Spleen (tissue), 11 donors: ENCODE data around the gene OS9. TPM values are rescaled to one million over a fixed set of nuclear protein-coding genes. Genes with fewer than 3 reads are reported as not detected.

ENCODE experiments used
- DNase-seq: peaks from one replicate; pipeline ENCODE4 v3.0.0-alpha.2; 2020
- H3K27ac ChIP-seq, 8 donors: fragments of 200-600 bp; sonication (generic) in 7 of 8; 1 replicate in 4 of 8; 2 replicates in 4 of 8; pipeline versions ENCODE4 v1.5.0 to v1.8.0; 2016 to 2021; ENCODE audit warnings: inconsistent platforms in 4 of 8, mild to moderate bottlenecking in 4 of 8, moderate library complexity in 1 of 8
- H3K27me3 ChIP-seq, 7 donors: fragments of 200-600 bp; sonication (generic) in 6 of 7; replicated peaks in 1 of 7; 1 replicate in 4 of 7; 2 replicates in 3 of 7; pipeline versions ENCODE4 v1.5.0 to v1.8.0; 2016 to 2021; ENCODE audit warnings: inconsistent platforms in 3 of 7, mild to moderate bottlenecking in 1 of 7
- H3K36me3 ChIP-seq, 6 donors: fragments of 200-600 bp; sonication (generic) in 5 of 6; 1 replicate in 4 of 6; 2 replicates in 2 of 6; pipeline versions ENCODE4 v1.5.0 to v1.8.0; 2016 to 2021; ENCODE audit warnings: inconsistent platforms in 2 of 6
- H3K4me1 ChIP-seq, 6 donors: fragments of 200-600 bp; sonication (generic) in 5 of 6; 1 replicate in 3 of 6; 2 replicates in 3 of 6; pipeline versions ENCODE4 v1.5.0 to v1.8.0; 2016 to 2021; ENCODE audit warnings: inconsistent platforms in 3 of 6
- H3K4me3 ChIP-seq, 8 donors: fragments of 200-600 bp; sonication (generic) in 7 of 8; 1 replicate in 4 of 8; 2 replicates in 4 of 8; pipeline versions ENCODE4 v1.5.0 to v1.8.0; 2016 to 2021; ENCODE audit warnings: inconsistent platforms in 4 of 8, mild to moderate bottlenecking in 4 of 8, moderate library complexity in 2 of 8
- H3K9me3 ChIP-seq, 8 donors: fragments of 200-600 bp; sonication (generic) in 7 of 8; 1 replicate in 4 of 8; 2 replicates in 4 of 8; pipeline versions ENCODE4 v1.5.0 to v1.8.0; 2016 to 2021; ENCODE audit warnings: inconsistent platforms in 4 of 8
- CTCF ChIP-seq, 11 experiments: fragments of 200-600 bp in 7 of 11; fragments of 450-650 bp in 4 of 11; sonication (generic) in 4 of 11; IDR thresholded peaks in 8 of 11; conservative IDR thresholded peaks in 3 of 11; 1 replicate in 7 of 11; 2 replicates in 4 of 11; pipeline versions ENCODE4 v1.4.0 to v1.8.0; 2016 to 2021; ENCODE audit warnings: antibody characterized with exemption in 11 of 11, inconsistent platforms in 4 of 11, mild to moderate bottlenecking in 1 of 11
- POLR2A ChIP-seq, 3 donors: fragments of 450-650 bp; IDR thresholded peaks; one replicate each; pipeline ENCODE4 v1.5.1; 2017; ENCODE audit warnings: antibody characterized with exemption in 3 of 3, mild to moderate bottlenecking in 1 of 3
- POLR2AphosphoS5 ChIP-seq, 3 donors: sonication (generic); formaldehyde crosslinking; IDR thresholded peaks; one replicate each; pipeline ENCODE4 v1.5.1; 2017; ENCODE audit warnings: antibody characterized with exemption in 3 of 3
- WGBS, 5 donors: extraction: QIAGEN DNeasy Blood & Tissue Kit in 3 of 5; methylation state at CpG; one replicate each; pipeline versions ENCODE4 v1.1.5 to v1.1.7; 2013 to 2018; 5-methylcytosine and 5-hydroxymethylcytosine counted together
- intact Hi-C: fragments of 100-400 bp; cut with DNase I; formaldehyde crosslinking; loops from one replicate; pipeline ENCODE4 v1.15.0; 2023; ENCODE audit warnings: low total_unique reads
- polyA plus RNA-seq, 3 donors: library from polyadenylated mRNA; stranded (reverse); fragments of 200-250 nt; gene quantifications; one replicate each; pipeline ENCODE4 v1.2.1, GENCODE V29; 2013
- total RNA-seq, 7 donors: library from RNA; depleted of rRNA in 3 of 7; stranded (reverse); fragments of >200 nt in 3 of 7; fragmentation: NEBNext Ultra II Directional in 4 of 7; extraction: Animal tissue kit (Norgen Biotek cat#: 25700) in 4 of 7; gene quantifications; one replicate each; pipeline versions ENCODE4 v1.1.0 to v1.2.1, GENCODE V29; 2016 to 2021
- donor health status: healthy with polysubstance abuse.
- donor health status: DM: no; HTN: no; CAD: no; lungs with moderate emphysema.
- donor health status: DM: no; HTN: no; CAD: no.
- donor health status: Bipolar disorder and iron deficiency.
- donor health status: healthy.
- donor health status: DM: no; HTN: no; CAD: no.
- donor health status: DM: yes; HTN: yes; CAD: no.

Gene OS9
- total and polyA plus RNA-seq, 10 donors: 94.9 to 323 (median 253) TPM

DNA sequence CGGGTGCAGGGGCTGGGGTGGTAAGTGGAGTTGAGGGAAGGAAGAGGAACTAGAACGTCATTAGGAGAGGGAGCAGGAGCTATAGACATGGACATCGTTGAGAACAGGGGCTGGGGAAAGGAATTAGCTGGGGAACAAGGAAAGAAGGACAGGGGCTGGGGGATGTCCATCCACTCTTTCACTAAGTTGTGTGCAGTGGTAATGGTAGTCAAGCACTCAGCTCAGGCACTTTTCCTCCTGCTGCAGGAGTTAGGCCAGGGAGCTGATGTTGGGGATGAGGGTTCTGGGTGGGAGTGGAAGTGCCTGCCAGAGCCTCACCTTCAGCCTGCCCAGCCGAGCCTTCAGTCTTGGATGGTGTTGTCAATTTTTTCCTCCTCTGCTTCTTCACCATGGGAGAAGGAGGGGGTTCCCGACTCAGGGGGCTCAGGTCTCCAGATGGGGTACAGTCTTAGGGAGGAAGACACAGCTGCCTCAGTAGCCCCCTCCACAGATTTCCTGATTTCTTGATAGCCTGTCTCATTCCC is 35.5 kb downstream of the OS9 start:
- intact Hi-C loops: no loop called here

GRCh38 chr12:57730336-57731067 is 36.6 kb downstream of the OS9 start:
- Histone ChIP-seq H3K9me3 (no peaks in the 10 kb centered on the region), H3K27ac (no peak overlapping the region), H3K4me1 (peaks cover 0 to 18% (median 4%) of the 10 kb centered on the region in 6 donors), H3K27me3 (peaks cover 0 to 20% (median 5%) of the 10 kb centered on the region in 7 donors), H3K4me3 (no peak overlapping the region), H3K36me3 (peaks cover 0 to 99% (median 76%) of the 10 kb centered on the region in 6 donors)
- no peak for DNase-seq
- TF ChIP-seq CTCF (IDR thresholded peaks at IDR 0.05 in 8 of 11, conservative IDR thresholded peaks at IDR 0.05 in 3 of 11) (no peak), POLR2A (IDR thresholded peaks at IDR 0.05) (no peak), POLR2AphosphoS5 (IDR thresholded peaks at IDR 0.05) (no peak)
- intact Hi-C loops: no loop called here
- WGBS, 5 donors: 88 to 92% (median 90%) methylated on average over 13 of the region's 13 CpGs

More for the DNA sequence above, 35.5 kb downstream of the OS9 start:
- Histone ChIP-seq H3K4me3 (no peak overlapping the region), H3K27ac (no peak overlapping the region), H3K36me3 (peaks cover 0 to 88% (median 74%) of the 10 kb centered on the region in 6 donors), H3K27me3 (peaks cover 0 to 14% (median 0%) of the 10 kb centered on the region in 7 donors), H3K4me1 (peaks cover 0 to 24% (median 7%) of the 10 kb centered on the region in 6 donors), H3K9me3 (no peaks in the 10 kb centered on the region)
- TF ChIP-seq CTCF (IDR thresholded peaks at IDR 0.05 in 8 of 11, conservative IDR thresholded peaks at IDR 0.05 in 3 of 11) (no peak), POLR2A (IDR thresholded peaks at IDR 0.05) (no peak), POLR2AphosphoS5 (IDR thresholded peaks at IDR 0.05) (no peak)
- WGBS, 5 donors: 59 to 75% (median 63%) methylated on average over 5 of the region's 5 CpGs
- DNase-seq: no peak

GRCh38 chr12:57731411-57732080 is 37.6 kb downstream of the OS9 start:
- intact Hi-C loops: no loop called here
- H3K27me3 ChIP-seq: peaks cover 0 to 31% (median 6%) of the 10 kb centered on the region in 7 donors
- no peak for TF ChIP-seq POLR2A (IDR thresholded peaks at IDR 0.05)
- TF ChIP-seq CTCF (IDR thresholded peaks at IDR 0.05 in 8 of 11, conservative IDR thresholded peaks at IDR 0.05 in 3 of 11): no peak
- TF ChIP-seq POLR2AphosphoS5 (IDR thresholded peaks at IDR 0.05): peak in 1 of 3 donors; percentile 29
- peaks cover 1 to 21% (median 7%) of the 10 kb centered on the region in 6 donors for H3K4me1 ChIP-seq
- DNase-seq: no peak
- peaks cover 0 to 100% (median 70%) of the 10 kb centered on the region in 6 donors for H3K36me3 ChIP-seq
- no peak overlapping the region for H3K27ac ChIP-seq
- H3K4me3 ChIP-seq: no peak overlapping the region
- no peaks in the 10 kb centered on the region for H3K9me3 ChIP-seq
- 87 to 93% (median 89%) methylated on average over 19 of the region's 19 CpGs for WGBS, 5 donors

GRCh38 chr12:57732270-57732669 is 38.3 kb downstream of the OS9 start:
- TF ChIP-seq CTCF (IDR thresholded peaks at IDR 0.05 in 8 of 11, conservative IDR thresholded peaks at IDR 0.05 in 3 of 11): no peak
- no peak for TF ChIP-seq POLR2AphosphoS5 (IDR thresholded peaks at IDR 0.05)
- TF ChIP-seq POLR2A (IDR thresholded peaks at IDR 0.05): no peak
- Histone ChIP-seq H3K4me3 (no peak overlapping the region), H3K9me3 (no peaks in the 10 kb centered on the region), H3K36me3 (peaks cover 0 to 100% (median 68%) of the 10 kb centered on the region in 6 donors), H3K4me1 (peaks cover 3 to 23% (median 15%) of the 10 kb centered on the region in 6 donors), H3K27ac (no peak overlapping the region), H3K27me3 (peaks cover 0 to 38% (median 11%) of the 10 kb centered on the region in 7 donors)
- WGBS, 5 donors: 78 to 90% (median 86%) methylated on average over 4 of the region's 4 CpGs
- DNase-seq: no peak
- intact Hi-C loops: no loop called here
